Neural progenitor cell (in vitro differentiated cells): ENCODE measurements around the gene DNAJC1.

Experiments
- EZH2 ChIP-seq: fragments of 200-600 bp; sonication (generic); IDR thresholded peaks from 2 replicates; pipeline ENCODE4 v1.6.1; 2017; ENCODE audit warnings: antibody characterized with exemption, mild to moderate bottlenecking, moderate library complexity
- EZH2phosphoT487 ChIP-seq: fragments of 200-600 bp; sonication (generic); IDR thresholded peaks from 2 replicates; pipeline ENCODE4 v1.6.1; 2017; ENCODE audit warnings: antibody characterized with exemption
- TF ChIP-seq, protein P1 (sequence below): fragments of 200-600 bp; sonication (generic); IDR thresholded peaks from 2 replicates; pipeline ENCODE4 v1.5.1; 2017; ENCODE audit warnings: antibody characterized with exemption, mild to moderate bottlenecking

DNA sequence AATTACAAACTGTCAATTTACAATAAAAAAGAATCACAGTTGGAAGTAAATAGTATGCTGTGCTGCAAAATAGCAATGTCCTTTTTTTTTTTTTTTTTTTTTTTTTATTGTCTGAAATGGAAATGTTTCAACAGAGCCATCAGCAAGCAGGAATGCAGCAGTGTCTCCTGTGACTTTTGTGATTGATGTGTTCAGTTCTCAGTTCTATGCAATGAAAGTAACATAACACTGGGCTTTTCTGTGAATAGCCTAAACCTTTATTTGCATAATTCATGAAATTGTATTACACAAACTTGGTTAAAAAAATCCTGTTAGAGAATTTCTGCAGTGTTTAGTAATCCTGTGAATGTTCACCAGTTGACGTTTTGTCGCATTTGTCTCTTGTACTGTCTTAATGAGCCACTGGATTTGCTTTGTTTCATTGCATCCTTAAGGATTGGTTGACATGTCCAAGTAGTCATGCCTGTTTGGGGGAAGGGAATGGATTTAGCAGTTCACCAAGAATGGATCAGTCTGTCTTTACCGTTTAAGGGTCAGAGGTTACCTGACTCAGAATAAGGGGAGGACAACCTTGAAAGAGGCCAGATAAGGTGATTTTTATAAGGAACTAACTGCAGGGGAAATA lies 276.8 kb downstream of the DNAJC1 start:
- TF ChIP-seq, protein P1, sequence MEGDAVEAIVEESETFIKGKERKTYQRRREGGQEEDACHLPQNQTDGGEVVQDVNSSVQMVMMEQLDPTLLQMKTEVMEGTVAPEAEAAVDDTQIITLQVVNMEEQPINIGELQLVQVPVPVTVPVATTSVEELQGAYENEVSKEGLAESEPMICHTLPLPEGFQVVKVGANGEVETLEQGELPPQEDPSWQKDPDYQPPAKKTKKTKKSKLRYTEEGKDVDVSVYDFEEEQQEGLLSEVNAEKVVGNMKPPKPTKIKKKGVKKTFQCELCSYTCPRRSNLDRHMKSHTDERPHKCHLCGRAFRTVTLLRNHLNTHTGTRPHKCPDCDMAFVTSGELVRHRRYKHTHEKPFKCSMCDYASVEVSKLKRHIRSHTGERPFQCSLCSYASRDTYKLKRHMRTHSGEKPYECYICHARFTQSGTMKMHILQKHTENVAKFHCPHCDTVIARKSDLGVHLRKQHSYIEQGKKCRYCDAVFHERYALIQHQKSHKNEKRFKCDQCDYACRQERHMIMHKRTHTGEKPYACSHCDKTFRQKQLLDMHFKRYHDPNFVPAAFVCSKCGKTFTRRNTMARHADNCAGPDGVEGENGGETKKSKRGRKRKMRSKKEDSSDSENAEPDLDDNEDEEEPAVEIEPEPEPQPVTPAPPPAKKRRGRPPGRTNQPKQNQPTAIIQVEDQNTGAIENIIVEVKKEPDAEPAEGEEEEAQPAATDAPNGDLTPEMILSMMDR, result no peak
- no peak for TF ChIP-seq EZH2phosphoT487
- TF ChIP-seq EZH2, result no peak
